Measurements from ENCODE around the gene DCUN1D1. TPM values are rescaled to one million over a fixed set of nuclear protein-coding genes. Genes with fewer than 3 reads are reported as not detected.

DCUN1D1 gene
- polyA plus RNA-seq, 4 donors = 45.9 to 67.3 (median 64.7) TPM

DNA sequence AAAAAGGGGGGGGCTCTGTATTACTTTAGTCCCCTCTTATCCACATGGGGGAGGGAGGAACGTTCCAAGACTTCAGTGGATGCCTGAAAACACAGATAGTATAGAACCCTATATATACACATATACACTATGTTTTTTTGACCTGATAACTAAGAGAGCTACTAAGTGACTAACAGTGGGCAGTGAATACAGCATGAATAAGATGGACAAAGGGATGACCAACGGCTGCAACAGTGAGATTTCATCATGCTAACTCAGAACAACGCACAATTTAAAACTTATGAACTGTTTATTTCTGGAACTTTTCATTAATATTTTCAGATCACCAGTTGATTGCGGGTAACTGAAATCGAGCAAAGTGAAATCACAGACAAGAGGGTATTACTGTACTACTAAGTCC is 7.3 kb downstream of the DCUN1D1 start:
- DNase-seq (ENCODE audit: low read depth in 4 of 4, low spot score in 3 of 4) = no peak

DNA sequence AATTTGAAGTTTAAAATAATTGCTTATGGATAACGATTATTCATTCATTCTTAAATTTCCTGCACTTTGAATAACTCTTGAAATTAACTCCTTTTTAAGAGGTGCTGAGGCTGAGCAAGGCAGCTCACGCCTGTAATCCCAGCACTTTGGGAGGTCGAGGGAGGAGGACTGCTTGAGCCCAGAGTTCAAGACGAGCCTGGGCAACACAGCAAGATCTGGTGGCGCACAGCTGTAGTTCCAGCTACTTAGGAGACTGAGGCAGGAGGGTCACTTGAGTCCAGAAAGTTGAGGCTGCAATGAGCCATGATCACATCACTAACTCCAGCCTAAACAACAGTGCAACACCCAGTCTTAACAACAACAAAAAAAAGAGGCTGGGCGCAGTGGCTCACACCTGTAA is 8.0 kb downstream of the DCUN1D1 start:
- DNase-seq (ENCODE audit: low read depth in 4 of 4, low spot score in 3 of 4) = no peak

DNA sequence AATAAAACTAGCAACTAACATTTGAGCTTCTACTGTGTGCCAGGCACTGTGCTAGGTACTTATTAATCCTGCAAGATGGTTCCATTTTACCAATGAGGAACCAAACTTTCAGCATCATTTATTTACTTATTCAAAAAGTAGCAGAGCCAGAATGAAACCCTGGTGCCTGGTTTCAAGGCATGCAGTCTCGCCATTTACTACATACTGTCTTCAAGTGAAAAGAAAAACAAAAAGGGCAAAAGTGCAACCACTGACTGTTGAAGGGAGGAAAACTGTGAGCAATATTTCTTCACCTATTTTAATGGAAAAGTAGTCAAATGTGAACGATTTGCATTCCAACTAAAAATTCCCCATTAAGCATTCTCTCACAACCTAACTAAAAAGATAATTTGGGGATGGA is 8.7 kb downstream of the DCUN1D1 start:
- DNase-seq (ENCODE audit: low read depth in 4 of 4, low spot score in 3 of 4) = no peak

DNA sequence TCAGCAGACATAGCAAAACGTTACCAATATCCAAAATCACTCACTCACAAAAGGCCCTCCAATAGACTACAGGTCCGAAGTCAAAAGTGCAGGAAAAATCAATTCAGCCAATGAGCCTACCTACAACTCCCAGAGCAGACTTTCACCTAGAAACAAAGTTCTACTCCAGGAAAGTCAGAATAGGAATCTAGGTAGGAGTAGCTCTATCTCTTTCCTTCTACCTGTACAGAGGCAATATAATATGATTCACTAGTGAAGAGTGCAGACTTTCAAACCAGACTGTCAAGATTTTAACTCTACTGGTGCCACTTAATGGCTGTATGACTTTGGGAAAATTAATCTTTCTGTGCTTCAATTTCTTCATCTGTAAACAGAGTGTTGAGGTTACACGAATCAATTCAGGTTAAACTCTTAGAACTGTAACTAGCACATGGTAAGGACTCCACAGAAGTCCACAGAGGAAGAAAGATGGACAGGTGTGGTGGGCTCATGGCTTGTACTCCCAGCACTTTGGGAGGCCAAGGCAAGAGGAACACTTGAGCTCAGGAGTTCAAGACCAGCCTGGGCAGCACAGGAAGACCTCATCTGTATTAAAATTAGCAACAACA is 9.4 kb downstream of the DCUN1D1 start:
- no peak for DNase-seq (ENCODE audit: low read depth in 4 of 4, low spot score in 3 of 4)

DNA sequence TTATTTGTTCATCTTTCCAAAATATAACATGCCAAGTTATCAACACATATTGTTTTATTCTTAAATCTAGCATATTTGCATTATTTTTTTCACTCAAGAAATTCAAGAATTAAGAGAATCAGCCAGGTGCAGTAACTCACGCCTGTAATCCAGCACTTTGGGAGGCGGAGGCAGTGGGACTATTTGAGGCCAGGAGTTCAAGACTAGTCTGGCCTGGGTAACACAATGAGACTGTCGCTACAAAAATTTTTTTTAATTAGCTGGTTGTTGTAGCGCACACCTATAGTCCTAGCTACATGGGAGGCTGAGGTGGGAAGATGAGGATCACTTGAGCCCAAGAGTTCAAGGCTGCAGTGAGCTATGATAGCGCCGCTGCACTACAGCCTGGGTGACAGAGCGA is 10.5 kb downstream of the DCUN1D1 start:
- no peak for DNase-seq (ENCODE audit: low read depth in 4 of 4, low spot score in 3 of 4)

DNA sequence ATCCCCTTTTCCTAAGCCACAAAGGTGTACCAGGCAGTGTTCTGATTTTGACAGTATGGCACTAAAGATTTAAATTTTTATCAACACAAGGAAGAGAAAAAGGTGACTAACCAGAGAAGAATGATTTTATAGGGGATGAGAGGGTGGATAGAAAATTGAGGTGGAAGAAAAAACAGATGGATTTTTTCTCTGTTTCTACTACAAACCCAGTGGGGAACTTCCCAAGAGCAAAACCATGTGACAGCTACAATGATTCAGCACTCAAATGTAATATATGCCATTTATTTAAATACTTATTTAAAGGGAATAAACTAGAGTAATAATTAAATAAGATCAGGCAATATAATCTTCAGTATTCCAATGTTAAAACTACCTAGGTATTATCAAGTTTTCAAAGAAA is 11.1 kb downstream of the DCUN1D1 start:
- no peak for DNase-seq (ENCODE audit: low read depth in 4 of 4, low spot score in 3 of 4)

DNA sequence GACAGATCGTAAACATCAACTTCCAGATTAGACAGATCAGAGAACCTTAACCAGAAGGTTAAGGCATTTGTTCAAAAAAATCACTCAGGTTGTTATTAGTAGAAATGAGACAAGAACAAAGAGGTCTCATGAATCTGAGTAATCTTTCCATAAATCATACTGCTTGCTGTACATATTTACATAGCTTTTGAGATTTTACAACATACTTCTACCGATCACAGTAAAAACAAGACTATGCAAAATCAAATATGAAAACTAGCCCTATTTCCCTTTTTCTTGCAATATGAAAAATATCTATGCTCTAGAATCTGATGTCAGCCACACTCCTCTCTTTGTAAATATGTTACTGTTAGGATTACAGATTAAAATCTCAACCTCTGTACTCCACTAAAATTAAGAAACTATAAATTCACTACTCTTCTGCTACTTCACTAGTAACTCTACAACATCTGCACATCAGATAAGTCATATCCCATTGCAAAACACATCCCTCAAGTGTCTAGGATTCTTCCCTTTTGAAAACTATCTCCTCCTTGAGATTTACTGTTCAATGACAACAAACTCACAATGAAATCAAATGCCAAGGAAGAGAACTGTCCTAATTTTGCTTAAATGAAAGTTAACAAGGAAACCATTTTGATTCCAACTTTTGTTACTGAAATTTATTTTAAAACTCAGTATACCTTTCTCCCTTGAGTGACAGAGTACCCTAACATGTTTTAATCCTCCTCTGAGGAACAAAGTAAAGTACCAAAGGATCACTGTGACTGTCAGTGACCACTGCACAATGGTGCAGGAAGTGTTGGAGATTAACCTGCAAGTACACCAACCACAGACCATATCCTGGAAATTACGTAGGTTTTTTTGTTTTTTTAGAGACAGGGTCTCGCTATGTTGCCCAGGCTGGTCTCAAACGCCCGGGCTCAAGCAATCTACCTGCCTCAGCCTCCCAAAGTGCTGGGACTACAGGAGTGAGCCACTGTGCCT is 12.8 kb downstream of the DCUN1D1 start:
- DNase-seq (ENCODE audit: low read depth in 4 of 4, low spot score in 3 of 4) = no peak

DNA sequence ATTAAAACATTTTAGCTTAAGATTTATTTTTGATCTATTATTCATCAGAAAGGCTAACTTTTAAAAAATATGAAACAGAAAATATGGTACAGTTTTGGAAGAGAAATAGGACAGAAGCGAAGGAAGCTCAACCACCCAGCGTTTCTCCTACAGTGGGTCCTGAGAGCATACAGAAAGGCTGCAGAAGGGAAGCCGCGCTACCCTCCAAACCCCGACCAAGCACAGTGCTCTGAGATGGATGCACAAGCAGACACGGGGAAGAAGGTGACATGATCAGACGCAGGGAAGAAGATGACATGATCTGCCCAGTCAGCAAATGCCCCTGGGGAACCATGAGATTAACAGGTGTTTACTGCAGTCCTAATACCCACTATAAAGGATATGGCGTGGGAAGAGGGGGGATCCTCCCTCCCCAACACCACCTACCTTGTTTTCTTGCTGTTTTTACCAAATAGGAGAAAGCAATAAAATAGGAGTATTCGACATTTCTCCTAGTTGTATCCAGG is 14.4 kb downstream of the DCUN1D1 start:
- DNase-seq (ENCODE audit: low read depth in 4 of 4, low spot score in 3 of 4) = no peak

DNA sequence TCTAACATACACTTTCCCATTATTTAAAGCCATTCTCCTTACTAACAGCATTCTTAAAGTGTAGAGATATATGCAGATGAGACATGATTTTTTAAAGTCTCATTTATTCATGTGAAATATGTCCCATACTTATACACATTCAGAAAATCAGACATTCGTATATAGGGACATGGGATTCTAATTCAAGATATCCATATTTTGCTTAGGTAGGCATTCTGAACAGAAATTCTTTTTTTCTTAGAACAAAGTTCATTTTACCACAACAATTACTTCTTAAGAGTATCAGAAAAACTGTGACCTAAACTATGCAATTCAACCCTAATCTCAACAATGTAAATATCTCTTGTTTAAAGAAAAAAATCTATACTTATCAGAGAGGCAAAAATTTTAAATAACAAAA is 16.2 kb downstream of the DCUN1D1 start:
- DNase-seq (ENCODE audit: low read depth in 4 of 4, low spot score in 3 of 4) = no peak

DNA sequence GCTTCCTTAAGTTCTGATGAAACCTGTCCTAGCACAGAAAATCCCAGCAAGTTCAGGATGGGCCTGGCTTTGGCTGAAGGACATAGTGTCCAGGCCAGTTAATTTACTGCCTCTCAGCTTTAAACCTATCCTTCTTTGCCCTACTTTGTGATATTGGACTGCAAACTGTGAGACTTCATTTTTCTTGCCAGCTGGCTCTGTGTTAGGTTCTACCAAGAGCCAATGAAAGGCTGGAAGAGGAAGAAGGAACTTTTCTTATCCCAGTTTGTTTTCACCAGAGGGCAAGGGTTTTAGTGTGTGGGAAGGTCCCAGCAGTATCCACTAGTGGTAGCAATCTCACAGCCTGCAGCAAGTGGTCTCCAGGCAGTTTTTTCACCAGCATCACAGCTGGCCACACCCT is 18.2 kb downstream of the DCUN1D1 start:
- no peak for DNase-seq (ENCODE audit: low read depth in 4 of 4, low spot score in 3 of 4)

DNA sequence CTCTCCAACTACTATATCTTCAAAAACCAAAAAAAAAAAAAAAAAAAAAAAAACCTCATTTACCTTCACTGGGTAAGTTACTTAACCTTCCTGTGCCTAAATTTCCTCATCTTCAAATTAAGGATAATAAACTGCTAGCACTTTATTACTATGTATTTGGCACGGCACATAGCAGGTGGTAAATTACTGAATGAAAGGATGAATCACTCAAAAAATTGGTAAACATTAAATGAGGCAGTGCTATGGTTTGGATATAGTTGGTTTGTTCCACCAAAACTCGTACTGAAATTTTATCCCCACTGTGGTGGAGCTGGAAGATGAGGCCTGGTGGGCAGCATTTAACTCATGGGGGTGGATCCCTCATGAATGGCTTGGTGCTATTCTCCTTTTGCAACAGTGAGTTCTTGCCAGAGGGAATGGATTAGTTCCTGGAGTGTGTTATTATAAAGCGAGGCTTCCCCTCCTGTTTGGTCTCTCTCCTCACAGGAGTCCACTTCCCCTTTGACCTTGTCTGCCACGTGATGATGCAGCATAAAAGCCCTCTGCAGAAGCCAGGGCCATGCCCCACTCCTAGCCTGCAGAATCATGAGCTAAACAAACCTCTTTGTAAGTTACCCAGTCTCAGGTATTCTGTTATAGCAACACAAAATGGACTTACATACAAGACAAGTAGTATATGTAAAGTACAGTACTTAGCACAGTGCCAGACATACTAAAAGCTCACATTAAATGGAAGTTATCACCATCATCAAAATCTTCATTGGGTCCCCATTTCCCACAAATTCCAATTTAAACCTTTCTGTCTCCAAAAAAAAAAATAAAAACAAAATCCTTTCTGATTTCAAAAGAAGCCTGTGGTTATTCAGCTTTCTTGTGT is 20.6 kb downstream of the DCUN1D1 start:
- DNase-seq (ENCODE audit: low read depth in 4 of 4, low spot score in 3 of 4) = no peak

DNA sequence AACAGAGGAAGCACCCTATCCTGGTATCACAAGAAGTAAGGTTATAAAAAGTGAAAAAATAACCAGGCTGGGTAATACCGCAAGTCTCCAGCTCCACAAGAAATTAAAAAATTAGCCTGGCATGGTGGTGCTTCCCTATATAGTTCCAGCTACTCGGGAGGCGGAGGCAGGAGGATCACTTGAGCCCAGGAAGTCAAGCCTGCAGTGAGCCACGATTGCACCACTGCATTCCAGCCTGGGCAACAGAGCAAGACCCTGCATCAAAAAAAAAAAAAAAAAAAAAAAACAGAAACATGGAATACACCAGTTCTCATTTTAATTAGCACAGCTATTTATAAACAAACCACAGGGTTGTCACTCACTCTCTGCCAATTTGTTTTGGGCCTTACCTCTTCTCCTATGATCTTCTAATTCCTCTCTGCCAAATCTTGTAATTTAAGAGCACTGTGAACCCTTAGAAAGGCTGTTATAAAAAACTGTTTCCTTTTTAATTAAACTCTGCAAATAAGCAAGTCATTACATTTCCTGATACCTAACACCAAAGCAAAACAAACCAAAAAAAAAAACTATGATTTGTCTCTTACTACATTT is 22.6 kb downstream of the DCUN1D1 start:
- no peak for DNase-seq (ENCODE audit: low read depth in 4 of 4, low spot score in 3 of 4)

DNA sequence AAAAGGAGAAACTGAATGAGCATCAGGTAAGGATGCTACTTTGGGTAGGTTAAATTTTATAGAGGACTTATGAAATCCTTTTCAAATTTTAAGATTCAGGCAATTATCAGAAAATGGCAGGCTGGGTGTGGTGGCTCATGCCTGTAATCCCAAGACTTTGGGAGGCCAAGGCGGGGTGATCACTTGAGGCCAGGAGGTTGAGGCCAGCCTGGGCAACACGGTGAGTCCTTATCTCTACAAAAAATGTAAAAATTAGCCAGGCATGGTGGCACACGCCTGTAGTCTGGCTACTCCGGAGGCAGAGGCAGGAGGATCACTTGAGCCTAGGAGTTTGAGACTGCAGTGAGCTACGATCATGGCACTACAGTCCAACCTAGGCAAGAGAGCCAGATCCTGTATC is 23.1 kb downstream of the DCUN1D1 start:
- DNase-seq (ENCODE audit: low read depth in 4 of 4, low spot score in 3 of 4) = no peak

DNA sequence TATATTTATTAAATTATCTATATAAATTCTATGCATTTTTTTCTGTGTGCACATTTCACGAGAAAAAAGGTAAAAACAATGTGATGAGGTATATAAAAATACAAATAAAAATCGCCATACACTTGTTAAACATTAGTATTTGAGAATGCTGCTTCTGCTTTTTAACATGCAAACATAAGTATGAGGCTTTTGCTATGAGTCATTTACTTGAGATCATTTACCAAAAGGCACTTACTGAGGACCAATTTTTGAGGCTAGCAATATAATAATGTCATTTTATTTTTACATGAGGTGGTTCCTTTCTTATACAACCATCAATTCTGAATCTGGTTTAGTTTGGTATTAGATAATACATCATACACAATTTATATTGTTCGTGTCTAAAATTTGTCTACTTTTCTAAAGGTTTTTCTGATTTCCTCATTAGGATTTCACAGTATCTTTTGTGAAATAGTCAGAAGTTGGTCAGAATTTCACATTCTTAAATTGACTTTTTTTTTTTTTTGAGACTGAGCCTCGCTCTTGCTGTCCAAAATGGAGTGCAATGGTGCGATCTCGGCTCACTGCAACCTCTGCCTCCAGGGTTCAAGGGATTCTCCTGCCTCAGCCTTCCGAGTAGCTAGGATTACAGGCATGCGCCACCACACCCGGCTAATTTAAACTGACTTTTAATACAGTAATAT is 25.6 kb downstream of the DCUN1D1 start:
- no peak for DNase-seq (ENCODE audit: low read depth in 4 of 4, low spot score in 3 of 4)

DNA sequence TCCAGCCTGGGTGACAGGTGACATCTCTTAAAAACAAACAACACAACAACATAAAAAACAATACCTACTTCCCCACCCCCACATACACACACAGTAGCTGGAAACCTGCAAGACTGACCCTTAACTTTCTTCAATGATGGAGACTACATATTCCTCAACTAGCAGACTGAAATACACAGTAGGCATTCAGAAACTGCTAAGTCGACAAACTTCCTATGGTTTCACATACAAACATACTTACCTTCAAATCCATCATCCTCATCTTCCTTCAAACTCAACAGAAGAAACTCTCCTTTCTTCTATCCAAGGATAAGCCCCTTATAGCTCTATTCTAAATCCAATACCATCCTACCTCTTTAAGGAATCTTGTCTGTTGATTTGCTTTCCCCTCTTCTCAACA is 30.6 kb downstream of the DCUN1D1 start:
- no peak for DNase-seq (ENCODE audit: low read depth in 4 of 4, low spot score in 3 of 4)

DNA sequence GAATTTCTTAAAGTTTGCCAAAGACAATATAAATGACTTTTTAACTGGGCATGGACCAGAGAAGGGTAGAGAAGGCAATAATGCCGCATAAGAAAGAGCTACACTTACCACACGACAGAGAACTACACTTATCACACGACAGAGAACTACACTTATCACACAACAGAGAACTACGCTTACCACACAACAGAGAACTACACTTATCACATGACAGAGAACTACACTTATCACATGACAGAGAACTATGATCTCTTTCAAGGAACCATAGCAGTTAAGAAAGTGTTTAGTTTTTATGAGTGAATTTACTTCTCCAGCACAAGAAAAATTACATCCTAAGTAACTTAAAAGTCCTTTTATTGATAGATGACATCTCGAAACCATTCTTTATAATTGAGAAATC is 32.0 kb downstream of the DCUN1D1 start:
- DNase-seq (ENCODE audit: low read depth in 4 of 4, low spot score in 3 of 4) = no peak

DNA sequence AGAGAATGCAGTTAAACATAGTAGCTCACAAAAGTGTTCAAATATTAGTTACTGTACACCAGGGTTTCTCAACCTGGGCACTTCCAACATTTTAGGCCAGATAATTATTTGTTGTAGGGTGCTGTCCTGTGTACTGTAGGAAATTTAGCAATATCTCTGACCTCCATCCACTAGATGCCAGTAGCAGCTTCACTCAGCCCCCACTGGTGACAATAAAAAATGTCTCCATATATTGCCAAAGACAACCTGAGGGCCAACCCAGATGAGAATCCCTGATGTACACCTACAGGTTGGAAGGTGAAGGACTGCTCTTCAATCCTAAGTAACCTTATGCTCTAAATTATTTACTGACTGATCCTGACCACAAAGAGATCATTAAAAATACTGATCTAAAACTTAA is 32.5 kb downstream of the DCUN1D1 start:
- no peak for DNase-seq (ENCODE audit: low read depth in 4 of 4, low spot score in 3 of 4)

DNA sequence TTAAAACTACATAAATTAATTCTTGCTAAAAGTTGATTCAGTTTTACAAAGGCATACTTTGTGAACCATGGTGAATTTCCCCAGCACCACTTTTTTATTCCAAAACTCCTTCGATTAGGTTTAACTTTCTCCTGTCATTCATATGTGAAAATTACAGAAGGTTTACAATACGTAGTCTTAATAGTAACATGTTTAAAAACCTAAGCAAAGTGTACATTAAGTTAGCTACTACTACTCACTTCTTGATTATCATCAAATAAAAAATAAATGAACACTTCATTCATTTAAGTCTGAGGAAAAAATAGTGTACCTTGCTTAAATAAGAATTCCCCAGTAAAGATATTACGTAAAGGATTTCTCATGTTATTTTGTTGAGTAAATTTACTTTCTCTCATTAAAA is 38.6 kb downstream of the DCUN1D1 start:
- DNase-seq (ENCODE audit: low read depth in 4 of 4, low spot score in 3 of 4) = no peak

DNA sequence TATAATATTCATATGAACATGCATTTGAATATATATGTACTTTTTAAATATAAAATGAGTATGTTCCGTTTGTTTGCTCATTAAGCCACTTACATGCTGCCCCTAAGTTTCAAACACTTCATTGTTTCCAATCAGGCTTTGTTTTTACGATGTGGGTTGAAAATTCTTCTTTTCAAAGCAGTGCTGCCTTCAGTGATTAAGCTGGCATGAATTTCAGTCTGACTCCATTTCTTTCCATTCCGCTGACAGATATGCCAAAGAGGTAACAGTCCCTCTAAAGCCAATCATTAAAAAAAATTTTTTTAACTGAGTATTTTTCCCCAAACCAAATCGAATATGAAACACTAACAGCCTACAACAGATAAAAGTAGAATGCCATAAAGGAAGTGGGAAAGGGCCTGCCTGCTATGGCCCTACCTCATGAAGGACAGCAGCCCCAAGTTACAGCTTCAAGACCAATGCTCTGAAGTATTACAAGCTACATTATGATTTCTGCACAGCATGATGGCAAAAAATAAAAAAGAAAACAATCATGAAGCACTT is 40.0 kb downstream of the DCUN1D1 start:
- DNase-seq (ENCODE audit: low read depth in 4 of 4, low spot score in 3 of 4) = no peak
